A172 (cell line): ENCODE results near the gene STRA6. TPM values are rescaled to one million over a fixed set of nuclear protein-coding genes. Genes with fewer than 3 reads are reported as not detected.
A peak's percentile ranks its signal among the peaks of the same experiment; 100 is the strongest.

Source experiments
- DNase-seq: peaks from one replicate; pipeline ENCODE4 v3.0.0-alpha.2; 2015; ENCODE audit warnings: low spot score
- total RNA-seq: library from RNA; depleted of rRNA; stranded (reverse); fragments of >200 nt; shearing (Covaris generic); gene quantifications from 2 replicates; pipeline ENCODE4 v1.2.3, GENCODE V29; 2014

Gene STRA6
- total RNA-seq, 1 experiment from 2014 or later = 3.0 TPM

DNA sequence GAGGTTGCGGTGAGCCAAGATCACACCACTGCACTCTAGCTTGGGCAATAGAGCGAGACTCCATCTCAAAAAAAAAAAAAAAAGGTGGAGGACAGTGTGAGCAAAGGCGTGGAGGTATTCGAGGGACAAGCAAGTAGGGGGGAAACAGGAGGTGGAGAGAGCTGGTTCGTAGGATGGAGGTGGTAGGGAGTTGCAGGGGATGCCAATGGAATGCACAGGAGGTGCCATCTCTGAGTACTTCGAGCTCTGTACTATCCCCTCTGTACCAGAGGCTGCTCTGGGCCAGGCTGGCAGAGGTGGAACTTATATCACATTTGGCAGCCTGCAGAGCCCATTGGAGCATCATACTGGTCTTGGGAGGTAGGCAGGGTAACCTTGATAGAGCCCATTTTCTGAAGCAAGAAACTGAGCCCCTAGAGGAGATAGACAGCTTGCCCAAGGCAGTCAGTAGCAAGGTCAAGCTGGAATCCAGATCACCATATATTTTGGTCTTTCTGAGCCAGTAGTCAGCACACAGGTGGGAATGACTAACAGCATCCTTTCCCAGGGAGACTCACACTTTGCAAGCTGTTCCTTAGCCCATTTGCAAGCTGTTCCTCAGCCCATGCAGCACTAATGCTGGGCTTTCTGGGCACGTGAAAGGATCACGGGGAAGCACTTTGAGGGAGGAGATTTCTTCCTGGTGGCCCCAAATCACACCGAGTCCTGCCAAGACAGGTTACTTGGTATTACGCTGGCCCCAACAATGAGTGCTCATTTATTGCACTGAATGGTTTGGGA is 24.4 kb upstream of the STRA6 start:
- peak; percentile 46 for DNase-seq

GRCh38 chr15:74225928-74226327 is 23.3 kb upstream of the STRA6 start:
- DNase-seq = no peak

GRCh38 chr15:74222240-74223119 is 19.9 kb upstream of the STRA6 start:
- no peak for DNase-seq

GRCh38 chr15:74221399-74222239 is 19.0 kb upstream of the STRA6 start:
- DNase-seq = no peak

- DNase-seq = no peak
These were observed 18.1 kb upstream of the STRA6 start for GRCh38 chr15:74220475-74221248.

GRCh38 chr15:74217907-74218885 is 15.6 kb upstream of the STRA6 start:
- DNase-seq = no peak

DNA sequence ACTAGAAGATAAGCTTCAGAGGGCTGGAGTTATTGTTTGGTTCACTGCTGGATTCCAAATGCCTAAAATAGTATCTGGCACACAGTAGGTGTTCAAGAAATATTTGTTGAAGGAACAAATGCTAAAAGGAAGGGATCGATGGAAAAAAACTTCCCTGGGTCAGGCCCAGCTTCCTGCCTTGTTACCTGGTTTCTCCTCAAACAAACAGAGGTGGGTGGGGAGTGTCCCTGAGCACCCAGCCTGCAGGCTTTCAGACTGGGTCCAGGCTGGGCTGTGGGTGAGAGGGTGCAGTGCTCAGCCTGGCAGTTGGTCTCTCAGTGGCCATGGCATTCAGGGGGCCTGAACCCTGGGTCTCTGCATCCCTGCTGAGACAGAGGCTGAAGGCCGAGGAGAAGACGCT is 14.4 kb upstream of the STRA6 start:
- DNase-seq = no peak

DNA sequence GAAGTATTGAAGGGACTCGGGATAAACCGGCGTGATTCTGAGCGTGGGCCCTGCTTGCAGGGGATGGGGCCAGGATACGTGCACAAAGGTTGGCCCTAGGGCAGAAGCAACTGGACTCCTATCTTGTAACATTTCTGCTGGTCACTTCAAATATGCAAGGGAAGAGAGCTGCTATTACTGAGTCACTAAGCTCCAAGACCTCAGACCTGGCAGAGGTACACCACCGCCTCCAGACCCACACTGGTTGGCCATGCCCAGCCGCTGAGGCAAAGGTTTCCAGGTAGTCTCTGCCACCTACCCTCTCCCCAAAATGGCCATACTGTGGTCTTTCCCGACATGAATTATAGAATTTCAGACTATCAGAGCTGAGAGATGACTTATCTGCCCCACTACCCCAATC is 13.4 kb upstream of the STRA6 start:
- no peak for DNase-seq

DNA sequence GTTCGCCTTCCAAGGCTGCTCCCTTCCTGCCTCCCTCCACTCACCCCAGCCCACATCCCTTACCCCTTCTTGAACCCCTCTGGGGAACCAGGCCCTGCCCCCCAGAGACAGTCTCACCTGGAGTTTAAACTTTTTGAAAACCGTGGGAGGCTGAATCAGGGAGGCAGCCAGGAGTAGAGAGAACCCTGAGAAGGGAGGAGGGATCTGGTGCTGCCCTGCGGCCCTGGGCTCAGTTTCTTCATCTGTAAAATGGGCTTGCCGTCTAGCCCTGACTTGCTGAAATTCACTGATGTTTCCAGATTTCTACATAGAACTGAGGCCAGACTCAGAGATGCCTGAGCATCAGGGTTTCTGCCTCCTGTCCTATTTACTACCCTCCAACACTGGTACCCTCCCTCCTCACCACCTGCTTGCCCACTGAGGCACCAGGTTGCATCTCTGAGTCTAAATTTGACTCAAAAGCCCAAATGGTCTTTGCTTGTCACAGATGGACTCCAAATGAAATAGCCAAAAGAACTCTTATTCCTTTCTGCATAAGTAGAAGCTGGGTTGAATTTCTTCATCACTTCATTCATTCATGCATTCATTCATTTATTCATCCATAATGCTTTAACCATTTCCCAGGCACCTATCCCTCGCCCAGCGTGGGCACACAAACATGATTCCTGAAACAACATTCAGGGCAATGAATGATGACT is 11.9 kb upstream of the STRA6 start:
- DNase-seq = no peak

DNA sequence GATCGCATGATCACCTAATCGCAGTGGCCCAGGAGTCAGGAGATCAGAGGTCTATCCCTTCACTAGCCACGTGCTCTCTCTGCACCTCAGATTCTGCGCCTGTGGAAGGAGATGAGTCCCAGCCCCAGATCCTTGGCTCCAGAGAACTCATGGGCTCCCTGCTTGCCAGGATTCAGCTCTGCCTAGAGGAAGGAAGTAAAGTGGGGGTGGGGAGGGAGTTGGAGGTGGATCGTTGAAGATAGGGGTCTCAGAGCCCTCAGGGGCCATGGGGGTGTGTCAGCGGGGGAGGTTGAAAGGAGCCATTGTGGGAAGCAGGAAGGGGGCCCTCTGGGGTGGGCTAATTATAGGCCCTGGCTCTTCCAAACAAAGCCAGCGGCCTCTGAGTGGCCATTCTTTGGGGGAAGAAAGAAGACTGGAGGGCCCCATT is 11.3 kb upstream of the STRA6 start:
- DNase-seq = no peak

DNA sequence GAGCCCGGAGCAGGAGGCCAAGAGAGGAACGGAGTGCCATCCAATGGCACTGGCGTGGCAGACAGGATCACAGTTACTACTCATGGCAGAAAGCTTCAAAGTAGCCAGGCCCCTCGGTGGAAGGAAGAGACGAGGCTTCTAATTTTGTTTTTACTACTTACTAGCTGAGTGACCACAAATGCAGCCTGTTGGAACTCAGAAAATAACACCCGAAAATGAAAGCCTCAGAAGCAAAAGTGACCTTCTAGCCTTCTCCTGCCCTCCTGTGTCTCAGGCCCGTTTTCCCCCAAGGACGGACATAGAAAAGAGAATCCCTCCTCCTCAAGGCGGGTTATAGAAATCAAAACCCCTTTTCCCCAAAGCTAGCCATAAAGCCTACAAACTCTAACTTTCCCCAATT is 9.9 kb upstream of the STRA6 start:
- no peak for DNase-seq

DNA sequence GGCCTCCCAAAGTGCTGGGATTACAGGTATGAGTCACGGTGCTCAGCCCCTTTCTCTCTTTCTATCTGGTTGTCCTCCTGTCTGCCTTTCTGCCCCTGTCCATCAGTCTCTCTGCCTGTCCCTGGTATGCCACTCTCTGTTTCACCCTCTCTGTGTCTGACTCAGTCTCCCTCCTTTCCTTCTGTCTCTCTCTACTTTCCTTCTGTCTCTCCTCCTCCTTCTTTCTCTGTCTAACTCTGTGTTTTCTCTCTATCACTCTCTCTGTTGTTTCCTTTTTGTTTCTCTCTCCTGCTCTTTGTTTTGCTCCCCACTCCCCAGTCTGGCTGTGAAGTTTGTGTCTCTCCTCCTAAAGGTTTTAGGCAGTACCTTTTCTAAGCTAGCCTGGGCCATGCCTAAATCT is 9.1 kb upstream of the STRA6 start:
- DNase-seq = no peak

DNA sequence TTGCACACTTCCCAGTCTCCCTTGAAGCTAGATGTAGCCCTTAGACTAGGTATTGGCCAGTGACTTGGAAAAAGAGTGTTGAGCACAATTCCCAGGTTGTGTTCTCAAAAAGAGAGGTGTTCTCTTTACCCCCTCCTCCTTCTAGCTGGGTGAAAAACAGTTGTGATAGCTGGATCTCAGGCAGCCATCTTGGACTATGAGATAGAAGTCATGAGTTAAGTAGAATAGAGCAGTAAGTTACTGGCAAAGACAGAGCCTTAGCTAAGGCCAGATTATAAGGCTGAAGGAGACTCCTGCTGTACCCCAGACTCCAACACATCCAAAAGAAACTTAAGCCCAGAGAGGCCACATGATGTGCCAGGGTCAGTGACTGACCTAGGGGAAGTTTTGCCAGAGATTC is 8.1 kb upstream of the STRA6 start:
- DNase-seq = no peak

- DNase-seq = peak; percentile 94
These were observed 7.5 kb upstream of the STRA6 start for GRCh38 chr15:74209997-74210671.

DNA sequence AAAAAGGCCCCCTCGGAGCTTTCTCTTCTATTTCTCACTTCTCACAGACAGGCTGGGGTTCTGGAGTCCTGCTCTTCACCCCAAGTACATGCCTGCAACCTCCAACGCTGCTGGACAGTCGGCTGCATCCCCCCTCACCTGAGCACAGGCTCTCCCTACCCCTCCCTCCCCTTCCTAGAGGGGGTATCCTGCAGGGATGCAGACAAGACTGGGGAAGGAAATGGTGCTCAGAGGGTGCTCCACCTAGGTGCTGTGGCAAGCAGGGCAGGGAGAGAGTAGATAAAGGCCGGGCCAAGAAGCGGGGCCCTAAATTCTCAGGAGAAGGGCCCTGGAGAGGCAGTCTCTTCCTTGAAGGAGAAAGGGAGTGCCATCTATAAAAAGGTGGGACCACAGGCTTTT is 7.0 kb upstream of the STRA6 start:
- no peak for DNase-seq

- DNase-seq = peak; percentile 95
These were observed 6.4 kb upstream of the STRA6 start for GRCh38 chr15:74208901-74209559.

GRCh38 chr15:74208496-74208895 is 5.9 kb upstream of the STRA6 start:
- no peak for DNase-seq
